GM19372 (cell line): Measurements from ENCODE around the gene SIGLEC12.
A peak's percentile ranks its signal among the peaks of the same experiment; 100 is the strongest.

Experiments
- ATAC-seq: cut with Tn5 transposase; IDR thresholded peaks from one replicate; pipeline ENCODE4 v1.9.1; 2021; ENCODE audit warnings: mild to moderate bottlenecking, low read depth, moderate library complexity; ENCODE audit not compliant: unreplicated experiment

The SIGLEC12 gene

DNA sequence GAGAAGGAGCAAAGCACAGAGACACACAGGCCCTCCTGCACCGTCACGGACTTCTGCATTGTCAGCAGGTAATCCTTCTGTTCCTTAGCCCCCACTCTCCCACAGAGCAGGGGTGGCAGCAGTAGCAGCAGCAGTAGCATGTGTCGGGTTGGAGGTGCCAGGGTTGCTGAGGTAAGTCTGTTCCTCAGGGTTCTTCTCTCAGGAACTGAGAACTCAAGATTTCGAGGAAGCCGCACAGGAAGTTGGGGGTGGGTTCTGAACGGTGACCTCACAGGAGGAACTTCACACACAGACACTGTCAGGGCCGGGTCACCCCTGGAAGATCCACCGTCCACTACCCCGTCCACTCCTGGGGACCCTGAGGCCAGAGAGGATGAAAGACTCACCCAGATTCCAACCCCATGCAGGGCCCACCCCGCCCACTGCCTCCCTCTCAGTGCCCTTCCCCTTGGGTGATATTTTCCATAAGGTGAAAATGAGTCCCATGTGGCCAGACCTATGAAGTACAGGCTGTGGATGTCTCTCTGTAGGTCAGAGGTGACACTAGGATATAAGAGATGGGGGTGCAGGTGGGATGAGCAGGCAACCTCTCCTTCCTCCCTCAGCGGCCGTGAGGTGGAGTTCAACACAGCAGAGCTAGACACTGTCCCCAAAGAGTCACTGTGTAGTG is at the start of gene SIGLEC12:
TSS of gene SIGLEC12 (minus strand) at position 207 of the 670 bp plus-strand sequence. CDS start at position 140, 67 bp downstream.
- no peak for ATAC-seq

DNA sequence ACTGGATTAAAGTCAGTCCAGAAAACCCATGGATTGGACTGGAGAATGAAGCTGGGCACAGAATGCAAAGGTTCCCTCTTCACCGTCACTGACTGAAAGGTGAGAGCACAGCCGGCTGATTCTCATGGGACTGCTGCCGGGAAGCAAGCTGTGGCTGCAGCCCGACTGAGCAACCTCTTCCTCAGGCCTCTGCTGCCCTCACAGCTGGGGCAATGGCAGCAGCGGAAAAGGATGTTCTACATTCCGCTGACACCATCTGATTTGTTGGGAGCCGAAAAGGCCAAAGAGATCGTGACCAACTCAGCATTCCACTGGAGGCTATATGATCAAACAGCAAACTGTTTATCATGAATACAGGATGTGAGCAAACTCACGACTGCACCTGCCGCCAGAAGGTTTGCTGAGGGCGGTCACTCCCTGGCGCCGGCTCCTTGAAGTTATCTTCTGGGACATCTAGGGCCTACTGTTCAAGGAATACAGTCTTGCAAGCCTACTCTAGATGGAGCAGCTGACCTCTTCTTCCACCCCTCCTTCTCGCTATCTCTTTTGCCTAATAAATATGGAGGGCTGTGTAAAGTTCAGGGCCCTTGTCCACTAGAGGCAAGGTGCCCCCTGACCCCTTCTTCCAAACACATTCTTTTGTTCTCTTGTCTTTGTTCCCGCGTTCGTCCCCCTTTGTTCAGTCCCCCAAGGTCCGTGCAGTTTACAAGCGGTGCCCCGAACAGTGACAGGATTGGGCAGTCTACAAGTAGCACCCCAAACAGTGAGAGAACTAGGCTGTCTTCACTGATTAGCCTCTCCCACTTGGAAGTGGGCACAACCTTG is 49.5 kb upstream of the SIGLEC12 start:
- no peak for ATAC-seq

DNA sequence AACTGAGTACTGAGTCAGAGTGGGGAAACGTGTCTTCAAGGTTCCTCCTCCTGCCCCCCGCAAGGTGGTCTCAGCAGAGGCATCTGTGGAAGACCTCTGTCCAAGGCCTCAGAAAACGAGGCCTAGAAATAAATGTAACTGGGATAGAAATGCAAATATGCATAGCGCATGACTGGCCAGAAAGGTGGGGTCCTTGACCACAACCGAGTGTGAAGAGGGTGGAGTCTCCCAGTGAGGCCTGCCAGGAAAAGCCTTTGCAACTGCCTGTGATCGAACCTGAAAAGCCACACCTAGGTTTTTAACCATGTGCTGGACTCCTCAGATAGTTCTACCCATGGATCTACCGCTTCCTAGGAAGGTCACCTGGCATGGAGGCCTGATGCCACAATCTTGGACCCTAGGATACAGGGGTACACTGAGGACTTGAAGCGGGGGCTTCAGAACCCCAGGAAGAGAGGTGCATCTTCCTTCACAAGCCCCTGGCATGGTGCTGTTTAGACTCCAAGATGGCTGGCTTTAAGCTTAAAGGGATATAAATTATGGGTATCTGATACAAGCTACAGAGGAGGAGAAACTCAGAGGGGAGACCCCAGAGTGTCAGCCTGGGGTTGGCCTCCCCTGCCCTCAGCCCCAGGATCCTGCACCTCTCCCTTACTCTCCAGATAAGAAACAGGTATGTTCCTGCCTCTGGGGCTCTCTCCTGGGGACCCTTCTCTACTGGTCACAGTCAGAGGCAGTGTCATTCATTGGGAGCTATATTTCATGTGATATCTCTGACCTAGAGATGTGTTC is 48.1 kb upstream of the SIGLEC12 start:
- ATAC-seq, result no peak

DNA sequence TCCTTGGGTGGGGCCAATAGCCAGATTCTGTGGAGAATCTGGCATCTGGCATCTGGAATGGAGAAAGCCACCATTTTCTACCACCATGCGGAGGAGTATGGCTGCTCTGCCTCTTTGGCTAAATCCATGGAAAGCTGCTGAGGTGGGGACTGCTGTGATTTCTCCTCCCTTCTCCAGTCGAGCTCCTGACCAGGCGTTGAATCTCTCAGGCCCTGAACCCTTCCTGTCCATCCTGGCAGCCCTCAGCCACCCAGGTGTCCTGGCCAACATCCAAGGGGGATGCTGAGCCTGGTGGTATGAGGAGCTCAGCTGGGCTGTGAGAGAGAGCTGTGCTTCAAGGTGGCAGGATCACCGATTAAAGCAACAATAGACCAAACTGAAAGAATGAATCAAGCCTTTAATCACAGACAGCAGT is 47.3 kb upstream of the SIGLEC12 start:
- no peak for ATAC-seq

DNA sequence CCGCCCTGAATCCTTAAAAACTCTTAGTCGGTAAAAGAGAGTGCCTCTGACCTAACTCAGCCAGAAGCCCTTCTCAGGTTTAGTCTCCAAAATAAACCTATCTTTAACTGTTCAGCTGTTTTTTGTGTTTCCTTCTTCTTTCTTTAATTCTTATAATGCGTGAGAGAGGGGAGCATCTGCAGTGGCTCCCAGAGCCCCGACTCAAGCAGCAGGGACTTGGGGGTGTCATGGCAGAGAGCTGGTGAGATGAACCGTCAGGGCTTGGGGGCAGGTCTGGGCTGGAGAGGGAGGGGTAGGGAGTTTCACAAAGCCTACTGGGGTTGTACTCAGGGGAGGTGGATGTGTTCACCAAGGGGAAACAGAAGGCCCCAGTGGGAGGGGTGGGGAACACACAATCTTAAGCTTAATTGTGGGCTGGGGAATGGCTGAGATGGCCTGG is 46.6 kb upstream of the SIGLEC12 start:
- no peak for ATAC-seq

DNA sequence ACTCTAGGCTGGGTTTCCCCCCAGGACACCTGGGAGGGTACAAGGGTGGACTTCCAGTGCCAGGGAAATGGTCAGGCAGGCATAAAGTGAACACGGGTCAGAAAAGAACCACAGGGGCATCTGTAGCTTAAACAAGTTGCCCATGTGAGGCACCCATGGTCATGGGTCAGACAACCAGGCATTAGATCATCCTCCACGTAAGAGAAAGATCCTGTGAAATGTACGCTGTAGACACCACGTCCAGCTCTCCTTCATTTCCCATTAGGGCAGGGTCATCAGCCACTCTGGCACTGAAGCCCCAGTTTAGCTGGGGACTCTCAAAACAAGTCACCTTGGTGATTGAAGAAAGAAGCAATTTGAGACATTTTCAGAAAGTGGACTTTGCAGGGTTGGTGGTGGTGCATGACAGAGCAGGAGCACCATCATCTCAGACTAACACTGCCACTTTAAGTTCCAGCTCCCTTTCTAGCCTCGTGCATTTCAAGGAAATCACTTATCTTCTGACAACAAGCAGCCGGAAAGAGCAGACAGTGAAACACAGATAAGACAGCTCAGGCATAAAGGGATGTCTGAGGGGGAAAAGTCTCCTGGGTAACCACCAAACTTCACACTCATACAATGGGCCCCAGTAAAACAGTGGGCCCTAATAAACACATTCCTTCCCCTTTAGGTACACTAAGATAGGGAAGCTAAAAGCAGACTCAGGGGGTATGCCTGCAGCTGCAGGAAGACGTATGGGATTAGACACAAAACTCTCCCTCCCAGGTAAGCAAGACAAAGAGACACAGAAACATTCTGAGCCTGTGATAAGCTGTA is 46.0 kb upstream of the SIGLEC12 start:
- ATAC-seq, result no peak

DNA sequence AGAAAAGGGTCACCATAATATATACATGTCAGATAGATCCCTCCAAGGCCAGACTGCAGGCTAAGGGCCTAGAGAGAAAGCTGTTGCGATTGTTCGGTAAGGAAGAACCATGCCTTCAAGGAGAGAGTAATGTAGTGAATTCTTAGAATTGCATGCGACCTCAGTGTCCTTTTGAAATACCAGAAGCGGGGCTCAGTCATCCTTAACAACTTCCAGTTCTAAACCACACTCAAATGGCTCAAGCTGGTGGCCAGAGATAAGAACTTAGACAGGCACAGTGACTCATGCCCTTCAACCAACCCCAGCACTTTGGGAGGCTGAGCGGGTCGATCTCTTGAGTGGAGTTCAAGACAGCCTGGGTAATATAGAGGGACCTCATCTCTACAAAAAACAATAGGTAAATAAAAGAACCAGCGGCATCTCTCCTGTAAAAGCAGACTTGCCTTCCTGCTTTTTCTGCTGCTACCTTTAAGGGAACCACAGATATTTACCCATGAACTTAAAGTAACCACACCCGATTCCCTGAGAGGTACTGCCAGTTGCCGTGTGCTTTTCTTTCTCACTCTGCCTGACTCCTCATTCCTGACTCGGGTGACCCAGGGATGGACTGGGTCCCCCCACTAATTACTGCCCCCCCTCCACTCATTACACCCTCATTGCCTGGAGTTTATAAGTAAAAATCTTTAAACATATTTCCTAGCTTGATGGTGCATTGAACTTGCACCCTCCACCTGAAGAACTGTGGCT is 45.2 kb upstream of the SIGLEC12 start:
- no peak for ATAC-seq

DNA sequence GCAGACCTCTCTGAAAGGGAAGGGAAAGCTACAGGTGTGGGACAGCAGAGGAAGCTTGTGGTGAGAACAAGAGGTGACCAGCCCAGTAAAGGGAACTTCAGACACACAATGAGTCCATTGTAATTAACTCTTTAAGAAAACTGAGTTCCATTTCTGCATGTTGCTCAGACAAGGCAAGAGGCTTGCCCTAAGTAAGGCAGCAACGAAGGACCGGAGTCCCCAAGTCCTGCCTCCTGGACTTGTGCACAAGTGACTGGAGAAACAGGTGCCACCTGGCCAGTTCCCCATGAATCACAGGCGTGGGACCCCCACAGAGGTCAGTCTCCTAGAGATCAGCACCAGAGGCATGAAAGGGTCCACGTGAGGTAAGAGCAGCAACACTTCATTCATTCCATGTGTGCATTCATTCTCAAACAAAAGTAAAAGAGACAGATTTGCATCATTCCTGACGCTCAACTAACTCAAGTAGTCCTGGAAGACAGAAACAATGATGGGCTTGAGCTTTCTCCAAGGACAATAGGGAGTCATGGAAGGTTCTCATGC is 44.6 kb upstream of the SIGLEC12 start:
- ATAC-seq, result no peak

DNA sequence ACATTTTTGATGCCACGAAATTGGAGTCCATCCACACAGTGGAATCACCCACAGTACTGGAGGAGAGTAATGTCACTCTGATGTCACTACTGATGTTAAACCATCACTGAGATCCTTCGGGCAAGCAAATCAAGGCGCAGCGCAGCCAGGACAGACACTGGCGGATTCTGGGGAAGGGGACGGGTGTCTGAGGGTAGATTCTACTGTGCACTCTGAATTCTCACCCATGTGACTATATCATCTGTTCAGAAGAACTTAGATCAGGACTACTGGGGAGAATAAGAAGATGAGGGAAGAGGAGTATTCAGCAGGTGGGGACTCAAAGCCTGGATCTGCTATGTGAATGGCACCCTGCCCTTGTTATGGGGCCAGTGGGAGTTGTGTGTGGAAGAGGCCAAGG is 42.4 kb upstream of the SIGLEC12 start:
- no peak for ATAC-seq

DNA sequence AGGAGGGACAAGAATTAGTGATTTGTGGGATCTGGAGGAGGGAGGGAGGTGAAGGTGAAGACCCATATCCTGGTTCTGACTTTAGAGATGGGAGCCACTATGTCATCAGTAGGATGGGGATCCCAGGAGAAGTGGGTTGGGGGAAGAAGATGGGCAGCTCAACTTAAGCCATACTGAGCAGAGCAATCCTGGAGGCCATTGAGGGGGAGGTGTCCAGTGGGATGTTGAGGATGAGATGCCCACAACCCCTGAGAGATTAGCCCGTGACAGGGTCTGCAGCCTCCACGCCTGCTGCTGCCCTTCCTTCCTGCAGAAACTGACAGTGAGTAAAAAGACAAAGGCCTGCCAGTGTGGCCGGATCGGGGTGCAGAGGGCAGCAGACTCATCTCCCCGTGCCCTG is 41.1 kb upstream of the SIGLEC12 start:
- ATAC-seq, result no peak

DNA sequence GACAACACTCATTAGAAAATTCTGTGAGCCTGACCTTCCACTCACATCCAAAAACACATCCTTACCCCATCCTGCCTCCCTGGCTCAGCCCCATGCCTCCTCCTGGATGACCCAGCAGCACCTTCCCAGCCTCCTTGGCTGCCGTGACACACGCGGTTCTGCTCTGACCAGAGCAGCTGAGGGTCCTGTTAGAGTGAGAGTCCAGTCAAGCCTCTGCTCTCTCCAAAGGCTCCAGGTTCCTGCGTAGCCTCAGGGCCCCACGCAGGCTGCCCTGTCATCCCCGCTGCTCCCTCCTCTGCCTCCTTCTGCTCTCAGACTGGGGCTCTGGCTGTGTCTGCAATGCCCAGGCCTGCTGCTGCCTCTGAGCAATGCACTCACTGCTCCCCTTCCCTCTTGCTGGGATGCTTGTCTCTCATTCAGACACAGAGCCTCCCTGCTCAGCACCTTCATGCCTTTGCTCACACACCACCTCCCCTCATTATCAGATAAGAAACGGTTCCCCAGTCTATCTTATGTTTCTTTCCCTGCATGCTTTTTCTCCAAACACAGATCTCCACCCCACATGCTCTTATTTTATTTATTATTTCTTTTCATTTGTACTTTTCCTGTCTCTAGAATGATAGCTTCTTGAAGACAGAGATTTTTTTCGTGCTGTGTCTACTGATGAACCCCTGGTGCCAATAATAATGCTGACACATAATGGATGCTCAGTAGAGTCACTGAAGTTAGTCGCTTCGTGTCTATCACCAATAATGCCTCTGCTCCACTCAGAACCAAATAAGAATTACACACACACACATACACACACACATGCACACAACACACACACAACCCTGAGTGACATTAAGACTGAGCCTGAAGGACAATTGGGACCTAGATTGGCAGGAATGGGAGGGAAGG is 40.1 kb upstream of the SIGLEC12 start:
- no peak for ATAC-seq

DNA sequence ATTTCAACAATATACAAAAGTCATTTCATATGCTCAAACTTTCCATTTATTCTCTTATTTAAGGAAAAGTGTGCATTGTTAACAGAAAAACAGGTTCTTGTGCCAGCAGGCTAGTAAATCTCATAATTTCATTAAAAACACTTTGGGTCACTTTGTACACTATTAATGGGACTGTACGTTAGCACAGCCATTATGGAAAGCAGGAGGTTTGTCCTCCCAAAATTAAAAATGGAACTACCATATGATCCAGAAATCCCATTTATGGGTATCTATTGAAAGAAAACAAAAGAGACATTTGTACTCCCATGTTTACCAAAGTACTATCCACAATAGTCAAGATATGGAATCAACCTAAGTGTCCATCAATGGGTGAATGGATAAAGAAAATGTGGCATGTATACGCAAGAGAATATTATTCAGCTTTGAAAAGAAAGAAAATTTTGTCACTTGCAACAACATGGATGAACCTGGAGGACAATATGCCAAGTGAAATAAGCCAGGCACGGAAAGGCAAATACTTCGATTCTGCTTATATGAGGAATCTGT is 38.3 kb upstream of the SIGLEC12 start:
- no peak for ATAC-seq

DNA sequence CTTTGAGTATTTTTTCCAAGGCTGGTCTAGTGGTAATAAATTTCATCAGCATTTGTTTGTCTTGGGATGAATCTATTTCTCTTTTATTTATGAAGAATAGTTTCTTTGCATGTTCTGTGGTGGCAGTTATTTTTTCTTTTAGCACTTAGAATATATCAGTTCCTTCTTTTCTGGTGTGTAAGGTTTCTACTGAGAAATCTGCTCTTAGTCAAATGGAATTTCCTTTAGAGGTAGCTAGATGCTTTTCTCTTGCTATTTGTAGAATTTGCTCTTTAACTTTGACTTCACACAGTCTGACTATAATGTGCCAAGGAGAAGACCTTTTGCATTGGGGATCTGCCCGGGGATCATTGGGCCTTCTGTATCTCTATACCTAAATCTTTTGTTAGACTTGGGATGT is 33.9 kb upstream of the SIGLEC12 start:
- no peak for ATAC-seq

DNA sequence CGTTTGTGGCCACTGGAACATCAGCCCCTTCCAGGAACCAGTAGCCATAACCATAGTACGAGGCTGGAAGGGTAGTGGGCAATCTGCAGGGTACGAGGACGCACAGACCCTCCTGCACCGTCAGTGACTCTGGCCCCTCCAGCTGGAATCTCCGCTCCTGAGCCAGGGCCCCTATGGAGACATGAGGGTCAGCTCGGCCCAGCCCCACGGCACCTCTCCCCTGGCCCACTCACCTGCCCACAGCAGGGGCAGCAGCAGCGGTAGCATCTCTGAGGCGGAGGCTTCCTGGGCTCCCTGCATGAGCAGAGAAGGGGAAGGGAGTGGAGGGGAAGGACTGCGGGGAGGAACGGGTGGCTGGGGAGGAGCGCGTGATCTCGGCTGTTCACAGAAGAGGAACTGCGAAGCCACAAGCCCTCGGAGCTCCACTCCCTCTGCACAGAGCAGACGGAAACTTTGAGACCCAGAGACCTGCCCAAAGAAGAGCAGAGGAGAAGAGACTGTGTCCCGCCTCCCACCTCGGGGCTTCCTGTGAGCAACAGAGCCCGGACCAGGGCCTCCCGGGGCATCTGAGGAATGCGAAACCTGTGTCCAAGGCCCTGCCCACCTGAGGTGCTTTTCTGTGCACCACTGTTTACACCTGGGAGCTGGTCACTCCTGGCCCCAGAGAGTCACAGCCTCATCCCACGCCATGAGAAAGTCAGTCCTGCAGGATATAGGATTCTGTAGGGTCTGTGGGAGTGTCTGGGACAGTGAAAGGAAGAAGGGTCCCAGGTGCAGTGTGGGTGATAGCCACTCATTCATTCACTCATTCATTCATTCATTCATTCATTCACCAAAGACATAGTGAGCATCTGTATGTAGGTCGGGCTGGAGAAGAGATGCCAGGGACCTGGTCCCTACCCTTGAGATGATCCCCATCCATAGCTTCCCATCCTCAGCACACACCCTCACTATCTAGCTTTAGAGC is 30.0 kb upstream of the SIGLEC12 start, which contains the start of gene SIGLEC6:
TSS of gene SIGLEC6 (minus strand) at position 322 of the 967 bp plus-strand sequence. CDS start at position 300, 22 bp downstream.
- peak; percentile 88 for ATAC-seq

DNA sequence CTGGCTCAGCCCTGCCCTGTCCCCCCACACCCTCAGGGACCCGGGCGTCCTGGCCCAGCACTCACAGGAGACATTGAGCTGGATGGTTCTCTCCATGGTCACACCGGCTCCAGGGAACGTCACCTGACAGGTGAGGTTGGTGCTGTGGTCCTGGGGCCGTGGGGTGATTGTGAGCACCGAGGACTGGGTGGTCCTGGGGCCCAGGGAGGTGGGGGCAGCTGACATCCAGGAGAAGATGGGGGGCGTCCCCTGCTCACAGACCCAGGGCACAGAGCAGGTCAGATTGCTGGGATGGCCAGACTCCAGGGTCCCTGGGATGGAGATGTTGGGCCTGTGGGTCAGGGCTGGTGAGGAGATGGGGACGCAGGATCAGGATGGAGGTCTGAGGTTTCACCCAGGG is 29.0 kb upstream of the SIGLEC12 start:
- no peak for ATAC-seq

DNA sequence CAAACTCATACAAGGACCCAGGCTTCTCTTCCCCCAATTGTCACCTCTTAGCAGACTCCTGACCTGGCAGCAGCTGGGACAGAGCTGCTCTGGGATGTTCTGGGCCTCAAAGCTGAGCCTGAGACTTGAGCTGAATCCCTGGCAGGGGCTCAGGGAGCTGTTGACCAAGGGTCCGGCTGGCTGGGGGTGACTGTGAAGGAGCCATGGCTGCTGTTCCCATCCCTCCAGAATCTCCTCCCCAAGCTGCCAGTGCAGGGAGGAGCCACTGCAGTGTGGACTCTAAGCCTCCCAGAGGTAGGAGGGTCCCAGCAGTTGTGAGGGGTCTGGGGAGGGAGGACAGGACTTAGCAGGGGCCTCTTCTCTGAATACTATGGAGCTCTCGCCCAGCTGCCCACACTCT is 27.7 kb upstream of the SIGLEC12 start:
- ATAC-seq, result no peak

DNA sequence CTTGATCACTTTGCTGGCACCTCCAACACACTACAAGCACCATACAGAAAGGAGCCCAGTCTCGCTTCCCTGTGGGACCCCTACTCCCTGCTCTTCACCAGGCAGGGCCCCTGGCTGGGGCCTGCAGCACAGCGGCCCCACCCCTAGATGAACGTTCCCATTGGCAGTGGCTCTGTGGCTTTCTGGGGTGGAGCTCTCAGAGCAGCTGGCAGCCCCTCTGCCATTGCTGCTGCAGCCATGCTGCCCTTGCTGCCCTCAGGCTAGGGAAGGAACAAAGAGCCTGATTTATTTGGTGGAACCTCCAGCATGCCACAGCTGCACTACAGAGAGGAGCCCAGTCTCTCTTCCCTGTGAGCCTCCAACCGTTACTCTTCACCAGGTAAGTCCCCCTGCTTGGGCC is 24.1 kb upstream of the SIGLEC12 start:
- no peak for ATAC-seq
